ENCODE results near the gene PSMD8. TPM values are rescaled to one million over a fixed set of nuclear protein-coding genes. Genes with fewer than 3 reads are reported as not detected.
"Not testable (repeated sequence)": the region's sequence is repeated elsewhere in the genome, so short reads cannot be mapped to it uniquely, and the experiment has no call there.

Gene PSMD8
- total RNA-seq, 1 donor from 2014 or later = 240 TPM

GRCh38 chr19:38410407-38410806, 36.0 kb downstream of the PSMD8 start:
- DNase-seq (ENCODE audit: low read depth in 2 of 2) = not testable (repeated sequence)

- DNase-seq (ENCODE audit: low read depth in 2 of 2) = no peak
Measured at GRCh38 chr19:38411041-38411712, 36.8 kb downstream of the PSMD8 start.

DNA sequence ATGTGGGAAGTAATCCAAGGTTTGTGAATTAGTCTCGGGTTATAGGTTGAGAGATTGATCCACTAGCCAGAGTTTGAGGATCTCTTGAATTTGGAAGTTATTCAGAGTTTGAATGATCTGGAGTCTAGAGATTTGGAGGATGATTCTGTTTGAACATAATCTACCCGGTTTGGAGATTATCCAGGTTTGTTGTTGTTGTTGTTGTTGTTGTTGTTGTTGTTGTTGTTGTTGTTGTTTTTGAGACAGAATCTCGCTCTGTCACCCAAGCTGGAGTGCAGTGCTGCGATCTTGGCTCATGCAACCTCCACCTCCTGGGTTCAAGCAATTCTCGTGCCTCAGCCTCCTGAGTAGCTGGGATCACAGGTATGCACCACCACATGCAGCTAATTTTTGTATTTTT, 37.5 kb downstream of the PSMD8 start:
- DNase-seq (ENCODE audit: low read depth in 2 of 2) = not testable (repeated sequence)

DNA sequence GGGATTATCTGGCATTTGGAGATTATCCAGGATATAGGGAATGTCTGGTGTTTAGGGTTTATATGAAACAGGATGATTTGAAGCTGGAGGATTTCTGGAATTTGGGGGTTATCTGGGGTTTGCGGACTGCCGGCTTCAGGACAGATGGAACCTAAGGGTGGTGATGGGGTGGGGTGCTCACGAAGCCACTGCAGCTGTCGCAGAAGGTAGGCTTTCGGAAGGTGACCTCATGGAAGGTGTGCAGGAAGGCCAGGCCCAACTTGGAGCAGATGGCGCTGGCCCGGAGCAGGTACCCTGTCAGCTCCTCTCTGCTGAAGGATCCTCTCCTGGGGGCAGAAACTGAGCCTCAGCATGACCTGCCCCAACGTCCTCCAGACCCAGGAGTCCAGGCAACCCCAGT, 38.1 kb downstream of the PSMD8 start:
- no peak for DNase-seq (ENCODE audit: low read depth in 2 of 2)

DNA sequence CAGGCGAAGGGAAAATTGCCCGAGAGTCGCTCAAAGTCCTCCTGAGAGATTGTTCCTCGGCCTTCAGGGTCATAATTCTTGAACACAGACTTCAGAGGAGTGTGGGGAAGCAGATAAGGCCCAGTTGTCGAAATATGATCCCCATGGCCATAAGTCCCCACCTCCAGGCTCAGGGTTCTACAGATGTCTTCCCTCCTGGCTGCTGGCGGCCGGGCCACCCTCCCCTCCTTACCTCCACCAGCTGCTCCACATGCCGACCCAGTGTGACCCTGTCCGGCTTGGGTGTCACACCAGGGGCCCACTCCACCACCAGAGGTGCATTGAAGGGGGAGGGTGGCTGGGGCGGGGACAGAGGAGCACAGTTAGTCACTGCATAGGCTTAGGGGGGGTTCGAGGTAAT, 38.6 kb downstream of the PSMD8 start:
- no peak for DNase-seq (ENCODE audit: low read depth in 2 of 2)

DNA sequence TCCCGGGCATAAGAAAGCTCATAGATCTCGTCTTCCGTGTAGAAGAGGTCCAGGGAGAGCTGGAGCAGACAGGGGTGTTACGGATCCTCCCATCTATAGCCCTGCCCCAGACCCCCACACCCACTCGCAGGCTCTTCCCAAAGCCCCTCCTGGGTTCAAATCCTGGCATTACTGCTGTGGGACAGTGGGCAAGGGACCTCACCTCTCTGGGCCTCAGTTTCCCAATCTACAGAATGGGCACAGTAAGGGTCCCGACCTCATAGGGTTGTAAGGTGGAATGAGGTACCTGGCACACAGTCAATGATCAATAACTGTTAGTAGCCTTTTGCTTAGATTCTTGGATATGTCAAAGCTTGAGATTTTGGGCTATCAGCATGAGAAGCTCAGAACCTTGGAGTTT, 39.0 kb downstream of the PSMD8 start:
- no peak for DNase-seq (ENCODE audit: low read depth in 2 of 2)

- DNase-seq (ENCODE audit: low read depth in 2 of 2) = no peak
Measured at GRCh38 chr19:38417146-38417543, 42.8 kb downstream of the PSMD8 start.

GRCh38 chr19:38417544-38418506, 43.5 kb downstream of the PSMD8 start:
- DNase-seq (ENCODE audit: low read depth in 2 of 2) = peak in 1 of 2 donors; percentile 5

DNA sequence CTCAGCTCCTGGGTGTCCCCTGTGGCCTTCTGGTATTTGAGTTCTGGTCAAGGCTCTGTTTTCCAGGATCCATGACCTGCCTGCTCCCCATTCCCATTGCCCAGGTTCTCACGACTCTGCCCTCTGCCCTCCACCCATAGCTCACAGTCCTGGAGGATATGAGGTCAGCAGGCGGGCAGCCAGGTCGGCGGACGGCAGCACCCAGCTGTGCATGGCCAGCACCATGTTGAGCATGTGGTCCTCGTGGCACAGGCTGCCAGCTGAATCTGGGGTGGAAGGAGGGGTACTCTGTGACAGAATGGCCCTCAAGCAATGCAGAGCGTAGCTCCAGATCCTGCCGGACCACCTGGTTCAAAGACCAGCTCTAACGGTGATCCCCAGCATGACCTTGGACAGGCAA, 46.6 kb downstream of the PSMD8 start:
- DNase-seq (ENCODE audit: low read depth in 2 of 2) = no peak

DNA sequence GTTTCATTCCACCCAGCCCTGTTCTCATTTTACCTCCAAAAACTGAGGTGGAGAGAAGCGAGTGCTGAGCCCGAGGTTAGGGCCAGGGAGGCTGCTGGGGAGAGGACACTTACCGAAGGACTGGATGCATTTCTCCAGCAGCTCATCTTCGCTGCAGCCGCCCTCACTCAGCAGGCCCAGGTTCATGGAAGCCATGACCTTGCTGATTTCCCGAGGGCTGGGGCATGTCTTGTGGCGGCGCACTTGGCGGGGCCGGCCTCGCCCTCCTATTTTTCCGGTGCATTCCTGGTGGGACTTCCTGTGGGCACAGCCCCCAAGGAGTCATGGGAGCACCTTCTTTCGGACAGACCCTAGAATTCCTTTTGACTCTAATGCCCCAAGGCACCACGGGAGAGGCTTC, 47.5 kb downstream of the PSMD8 start:
- DNase-seq (ENCODE audit: low read depth in 2 of 2) = no peak

DNA sequence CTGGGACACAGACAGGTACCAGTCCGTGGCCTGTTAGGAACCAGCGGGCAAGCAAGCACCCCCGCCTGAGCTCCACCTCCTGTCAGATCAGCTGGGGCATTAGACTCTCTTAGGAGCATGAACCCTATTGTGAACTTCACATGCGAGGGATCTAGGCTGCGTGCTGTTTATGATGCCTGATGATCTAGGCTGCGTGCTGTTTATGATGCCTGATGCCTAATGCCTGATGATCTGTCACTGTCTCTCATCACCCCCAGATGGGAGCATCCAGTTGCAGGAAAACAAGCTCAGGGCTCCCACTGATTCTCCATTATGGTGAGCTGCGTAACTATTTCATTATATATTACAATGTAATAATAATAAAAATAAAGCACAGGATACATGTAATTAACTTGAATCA, 48.1 kb downstream of the PSMD8 start:
- DNase-seq (ENCODE audit: low read depth in 2 of 2) = no peak

DNA sequence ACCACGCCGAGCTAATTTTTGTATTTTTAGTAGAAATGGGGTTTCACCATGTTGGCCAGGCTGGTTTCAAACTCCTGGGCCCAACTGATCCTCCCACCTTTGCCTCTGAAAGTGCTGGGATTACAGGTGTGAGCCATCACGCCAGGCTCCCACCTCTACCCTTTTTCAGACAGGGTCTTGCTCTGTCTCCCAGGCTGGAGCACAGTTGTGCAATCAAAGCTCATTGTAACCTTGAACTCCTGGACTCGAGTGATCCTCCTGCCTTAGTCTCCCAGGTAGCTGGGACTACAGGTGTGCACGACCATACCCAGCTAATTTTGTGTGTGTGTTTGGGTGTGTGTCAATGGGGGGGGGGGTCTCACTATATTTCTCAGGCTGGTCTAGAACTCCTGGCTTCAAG, 49.9 kb downstream of the PSMD8 start:
- no peak for DNase-seq (ENCODE audit: low read depth in 2 of 2)

GRCh38 chr19:38425222-38425809, 50.9 kb downstream of the PSMD8 start:
- DNase-seq (ENCODE audit: low read depth in 2 of 2) = no peak

GRCh38 chr19:38425810-38426466, 51.6 kb downstream of the PSMD8 start, which contains the start of gene RASGRP4:
TSS of gene RASGRP4 (minus strand) at chr19:38426219. CDS start at chr19:38426091, 128 bp downstream.
- no peak for DNase-seq (ENCODE audit: low read depth in 2 of 2)

DNA sequence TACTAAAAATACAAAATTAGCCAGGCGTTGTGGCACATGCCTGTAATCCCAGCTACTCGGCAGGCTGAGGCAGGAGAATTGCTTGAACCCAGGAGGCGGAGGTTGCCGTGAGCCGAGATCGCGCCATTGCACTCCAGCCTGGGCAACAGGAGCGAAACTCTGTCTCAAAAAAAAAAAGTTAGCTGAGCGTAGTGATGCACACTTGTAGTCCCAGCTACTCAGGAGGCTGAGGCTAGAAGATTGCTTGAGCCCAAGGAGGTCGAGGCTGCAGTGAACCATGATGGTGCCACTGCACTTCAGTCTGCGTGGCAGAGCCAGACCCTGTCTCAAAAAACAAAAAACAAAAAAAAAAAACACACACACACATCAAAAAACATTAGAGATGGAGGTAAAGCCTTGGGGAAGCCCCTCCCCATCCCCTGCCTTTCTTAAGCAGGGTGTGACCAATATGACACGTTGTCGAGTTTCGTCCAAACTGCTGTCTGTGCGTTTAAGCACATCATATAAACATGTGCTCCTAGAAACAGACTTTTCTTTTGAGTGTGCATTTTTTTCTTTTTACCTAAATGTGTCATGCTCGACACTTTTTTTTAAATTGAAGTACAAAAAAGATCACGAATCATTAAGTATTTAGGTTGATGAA, 52.8 kb downstream of the PSMD8 start:
- DNase-seq (ENCODE audit: low read depth in 2 of 2) = not testable (repeated sequence)

DNA sequence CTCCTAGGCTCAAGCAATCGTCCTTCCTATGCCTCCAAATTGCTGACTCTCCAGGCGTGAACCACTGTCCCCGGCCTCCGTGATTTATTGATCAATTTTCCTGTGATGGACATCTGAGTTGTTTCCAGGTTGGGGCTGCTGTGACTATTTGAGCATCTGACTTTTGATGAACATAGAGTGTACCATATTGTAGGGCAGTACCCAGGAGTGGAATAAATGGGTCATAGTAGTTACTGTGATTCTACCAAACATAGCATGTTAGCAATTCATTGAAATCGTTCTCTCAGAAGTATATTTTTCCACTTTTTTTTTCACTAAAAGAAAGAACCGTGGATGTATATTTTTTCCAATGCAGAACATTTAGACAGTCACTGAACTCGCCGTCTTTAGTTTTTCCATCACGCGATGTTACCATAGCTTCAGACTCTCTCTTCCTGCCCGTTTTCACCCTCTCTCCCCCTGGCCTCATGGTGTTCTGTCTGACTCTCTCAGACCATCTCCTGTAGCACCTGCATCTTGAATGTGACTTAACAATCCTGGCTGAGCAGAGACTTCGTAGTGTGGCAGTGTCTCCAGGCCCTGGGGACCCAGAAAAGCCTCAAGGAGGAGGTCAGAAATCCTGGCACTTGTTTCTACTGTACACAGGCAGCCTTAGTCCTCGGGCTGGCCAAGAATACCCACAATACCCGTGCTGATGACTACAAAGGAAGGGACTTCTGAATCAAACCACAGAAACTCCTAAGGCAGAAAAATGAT, 54.9 kb downstream of the PSMD8 start:
- DNase-seq (ENCODE audit: low read depth in 2 of 2) = no peak

- DNase-seq (ENCODE audit: low read depth in 2 of 2) = no peak
Measured at GRCh38 chr19:38429811-38430156, 55.4 kb downstream of the PSMD8 start.

DNA sequence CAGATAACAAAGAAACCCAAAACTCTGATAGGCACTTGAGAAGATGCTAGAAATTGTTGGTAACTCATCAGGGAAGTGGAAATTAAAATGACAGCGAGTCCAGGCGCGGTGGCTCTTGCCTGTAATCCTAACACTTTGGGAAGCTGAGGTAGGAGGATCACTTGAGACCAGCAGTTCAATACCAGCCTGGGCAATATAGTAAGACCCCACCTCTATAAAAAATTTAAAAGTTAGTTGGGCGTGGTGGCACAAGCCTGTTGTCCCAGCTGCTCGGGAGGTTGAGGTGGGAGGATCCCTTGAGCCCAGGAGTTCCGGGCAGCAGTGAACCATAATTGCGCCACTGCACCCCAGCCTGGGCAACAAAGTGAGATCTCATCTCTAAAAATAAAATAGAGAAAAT, 56.6 kb downstream of the PSMD8 start:
- DNase-seq (ENCODE audit: low read depth in 2 of 2) = no peak

GRCh38 chr19:38433268-38433733, 58.9 kb downstream of the PSMD8 start, which contains the start of gene RYR1:
TSS of gene RYR1 (plus strand) at chr19:38433691. CDS start at chr19:38433830, 139 bp downstream.
- no peak for DNase-seq (ENCODE audit: low read depth in 2 of 2)
